ENCODE data around the gene PDE4D.

PDE4D gene

DNA sequence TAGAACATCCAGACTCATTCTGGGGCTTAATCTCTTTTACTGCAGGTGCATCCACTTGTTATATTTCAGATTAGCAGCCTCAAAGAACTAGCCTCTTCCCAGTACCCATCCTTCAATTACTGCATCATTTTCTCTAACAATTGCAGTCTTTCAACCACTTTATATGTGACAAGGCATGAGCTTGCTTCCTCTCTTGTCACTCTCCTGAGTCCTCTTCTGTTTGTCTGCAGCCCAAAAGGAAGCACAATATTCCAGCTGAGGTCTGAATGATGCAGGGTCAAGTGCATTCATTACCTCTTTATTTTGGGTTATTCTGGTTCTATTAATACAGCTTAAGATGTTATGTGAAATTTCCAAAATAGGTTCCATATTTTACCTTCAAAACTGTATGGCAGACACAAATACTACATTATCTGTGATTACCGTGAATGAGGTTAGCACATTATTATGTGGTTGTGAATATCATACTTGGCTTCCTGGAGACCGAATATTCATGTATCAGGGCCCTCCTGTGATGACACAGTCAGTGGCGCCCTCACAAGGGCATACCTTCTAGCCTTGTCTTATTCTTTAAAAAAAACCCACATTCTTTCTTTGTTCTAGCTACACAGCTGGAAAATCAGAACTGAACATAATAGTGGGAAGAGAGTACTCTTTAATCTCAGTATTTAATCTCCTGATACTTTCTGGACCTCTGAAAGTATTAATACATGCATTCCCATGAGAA is 323.8 kb downstream of the PDE4D start:
- TF ChIP-seq, protein P1, sequence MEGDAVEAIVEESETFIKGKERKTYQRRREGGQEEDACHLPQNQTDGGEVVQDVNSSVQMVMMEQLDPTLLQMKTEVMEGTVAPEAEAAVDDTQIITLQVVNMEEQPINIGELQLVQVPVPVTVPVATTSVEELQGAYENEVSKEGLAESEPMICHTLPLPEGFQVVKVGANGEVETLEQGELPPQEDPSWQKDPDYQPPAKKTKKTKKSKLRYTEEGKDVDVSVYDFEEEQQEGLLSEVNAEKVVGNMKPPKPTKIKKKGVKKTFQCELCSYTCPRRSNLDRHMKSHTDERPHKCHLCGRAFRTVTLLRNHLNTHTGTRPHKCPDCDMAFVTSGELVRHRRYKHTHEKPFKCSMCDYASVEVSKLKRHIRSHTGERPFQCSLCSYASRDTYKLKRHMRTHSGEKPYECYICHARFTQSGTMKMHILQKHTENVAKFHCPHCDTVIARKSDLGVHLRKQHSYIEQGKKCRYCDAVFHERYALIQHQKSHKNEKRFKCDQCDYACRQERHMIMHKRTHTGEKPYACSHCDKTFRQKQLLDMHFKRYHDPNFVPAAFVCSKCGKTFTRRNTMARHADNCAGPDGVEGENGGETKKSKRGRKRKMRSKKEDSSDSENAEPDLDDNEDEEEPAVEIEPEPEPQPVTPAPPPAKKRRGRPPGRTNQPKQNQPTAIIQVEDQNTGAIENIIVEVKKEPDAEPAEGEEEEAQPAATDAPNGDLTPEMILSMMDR (conservative IDR thresholded peaks at IDR 0.05; ENCODE audit: low read length): no peak
- no peak for DNase-seq (ENCODE audit: low read depth)
- no peak overlapping the region for H3K4me3 ChIP-seq (ENCODE audit: low read length)

GRCh38 chr5:59569158-59569557 is 324.4 kb downstream of the PDE4D start:
- DNase-seq (ENCODE audit: low read depth): no peak
- no peak overlapping the region for H3K4me3 ChIP-seq (ENCODE audit: low read length)
- TF ChIP-seq, protein P1 (conservative IDR thresholded peaks at IDR 0.05; ENCODE audit: low read length): no peak

GRCh38 chr5:59568161-59568560 is 325.4 kb downstream of the PDE4D start:
- TF ChIP-seq, protein P1 (conservative IDR thresholded peaks at IDR 0.05; ENCODE audit: low read length): no peak
- no peak overlapping the region for H3K4me3 ChIP-seq (ENCODE audit: low read length)

GRCh38 chr5:59565551-59565950 is 328.0 kb downstream of the PDE4D start:
- no peak overlapping the region for H3K4me3 ChIP-seq (ENCODE audit: low read length)
- TF ChIP-seq, protein P1 (conservative IDR thresholded peaks at IDR 0.05; ENCODE audit: low read length): no peak
- no peak for DNase-seq (ENCODE audit: low read depth)

More at GRCh38 chr5:59568161-59568560, 325.4 kb downstream of the PDE4D start:
- no peak for DNase-seq (ENCODE audit: low read depth)

GRCh38 chr5:59564895-59565294 is 328.6 kb downstream of the PDE4D start:
- no peak overlapping the region for H3K4me3 ChIP-seq (ENCODE audit: low read length)
- TF ChIP-seq, protein P1 (conservative IDR thresholded peaks at IDR 0.05; ENCODE audit: low read length): no peak
- DNase-seq (ENCODE audit: low read depth): no peak

- no peak overlapping the region for H3K4me3 ChIP-seq (ENCODE audit: low read length)
- TF ChIP-seq, protein P1 (conservative IDR thresholded peaks at IDR 0.05; ENCODE audit: low read length): no peak
- DNase-seq (ENCODE audit: low read depth): peak; percentile 43
These were observed 330.7 kb downstream of the PDE4D start for GRCh38 chr5:59562756-59563389.

DNA sequence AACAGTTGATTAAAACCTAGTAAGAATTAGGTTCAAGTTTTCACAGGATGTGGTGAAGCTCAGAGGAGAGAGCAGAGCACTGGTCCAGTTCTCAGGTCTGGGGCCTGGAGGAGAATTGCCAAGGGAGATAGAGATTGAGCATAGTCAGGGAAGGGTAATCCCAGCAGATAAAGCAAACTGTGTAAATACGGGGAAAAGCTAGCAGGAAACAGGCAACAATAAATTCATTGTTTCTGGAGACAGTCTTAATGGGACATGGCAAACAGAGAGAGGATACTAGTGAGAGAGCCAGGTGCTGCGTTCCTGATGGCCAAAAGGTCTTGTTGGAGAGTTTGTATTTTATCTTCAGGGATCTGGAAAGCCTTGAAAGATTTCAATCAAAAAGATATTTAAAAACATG is 333.0 kb downstream of the PDE4D start:
- no peak for DNase-seq (ENCODE audit: low read depth)
- TF ChIP-seq, protein P1 (conservative IDR thresholded peaks at IDR 0.05; ENCODE audit: low read length): no peak
- no peak overlapping the region for H3K4me3 ChIP-seq (ENCODE audit: low read length)

All from AG10803 (cell line).